Ishikawa (cell line): Measurements from ENCODE around the gene SMG7.

Experiments used
- CEBPB ChIP-seq: IDR thresholded peaks from 2 replicates; pipeline ENCODE4 v1.6.1; 2012
- EGR1 ChIP-seq: IDR thresholded peaks from 2 replicates; pipeline ENCODE4 v1.6.1; 2012
- EP300 ChIP-seq: IDR thresholded peaks from 2 replicates; pipeline ENCODE4 v1.6.1; 2012; ENCODE audit warnings: borderline replicate concordance
- FOXM1 ChIP-seq: IDR thresholded peaks from 2 replicates; pipeline ENCODE4 v1.6.1; 2012; ENCODE audit warnings: low read depth, borderline replicate concordance
- NFIC ChIP-seq: IDR thresholded peaks from 2 replicates; pipeline ENCODE4 v1.6.1; 2012
- TAF1 ChIP-seq: IDR thresholded peaks from 2 replicates; pipeline ENCODE4 v1.6.1; 2012; ENCODE audit warnings: low read depth, mild to moderate bottlenecking
- TCF12 ChIP-seq: IDR thresholded peaks from 2 replicates; pipeline ENCODE4 v1.6.1; 2012; ENCODE audit warnings: low read depth
- TEAD4 ChIP-seq: IDR thresholded peaks from 2 replicates; pipeline ENCODE4 v1.6.1; 2012
- ZBTB7A ChIP-seq: IDR thresholded peaks from 2 replicates; pipeline ENCODE4 v1.6.1; 2012; ENCODE audit warnings: low read depth
- TF ChIP-seq, protein P1 (sequence below): IDR thresholded peaks from 2 replicates; pipeline ENCODE4 v1.6.1; 2012

DNA sequence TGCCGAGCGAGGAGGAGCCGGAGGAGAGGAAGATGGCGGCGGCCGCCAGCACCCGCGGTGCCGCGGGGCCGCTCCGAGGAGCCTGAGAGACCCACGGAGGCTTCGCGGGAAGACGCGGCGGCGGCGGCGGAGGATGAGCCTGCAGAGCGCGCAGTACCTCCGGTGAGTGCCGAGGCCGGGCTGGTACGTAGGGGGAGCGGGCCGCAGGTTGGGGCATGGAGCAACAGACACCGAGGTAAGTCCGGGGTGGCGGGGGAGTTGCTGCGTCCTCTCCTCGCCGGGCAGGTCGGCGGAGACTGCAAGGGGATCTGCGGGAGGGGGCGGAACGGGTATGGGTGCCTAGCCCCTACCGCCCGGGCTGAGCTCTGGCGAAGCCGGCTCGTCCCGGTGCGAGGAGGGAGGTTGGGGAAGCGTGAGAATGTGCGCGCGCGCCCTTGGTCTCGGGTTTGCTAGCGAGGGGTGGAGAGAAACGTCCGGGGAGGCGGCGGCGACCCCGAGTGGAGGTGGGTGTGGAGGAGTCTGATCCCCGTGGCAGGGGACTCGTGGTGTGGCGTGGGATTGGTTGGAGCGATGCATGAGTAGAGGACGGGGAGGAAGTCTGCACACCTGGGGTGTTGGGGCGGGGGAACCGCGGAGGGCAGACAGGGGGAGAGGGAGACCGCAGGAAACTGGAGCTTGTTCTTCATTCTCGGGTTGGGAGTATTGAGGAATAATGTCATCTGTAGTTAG lies at the start of gene SMG7:
- TF ChIP-seq CEBPB (no peak), TAF1 (peak; percentile 79), TCF12 (no peak; the same call in 1 of the 2 replicates), ZBTB7A (no peak; the same call in 1 of the 2 replicates), NFIC (no peak; the same call in 1 of the 2 replicates), EP300 (no peak), EGR1 (0 out of 2 replicates have a peak, but pooled peaks have one; percentile 20), TEAD4 (no peak), FOXM1 (no peak)
- TF ChIP-seq, protein P1, sequence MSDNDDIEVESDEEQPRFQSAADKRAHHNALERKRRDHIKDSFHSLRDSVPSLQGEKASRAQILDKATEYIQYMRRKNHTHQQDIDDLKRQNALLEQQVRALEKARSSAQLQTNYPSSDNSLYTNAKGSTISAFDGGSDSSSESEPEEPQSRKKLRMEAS, result no peak; the same call in 1 of the 2 replicates
